HG02798 (cell line): Measurements from ENCODE around the gene MLF2.
"Not testable (repeated sequence)": the region's sequence is repeated elsewhere in the genome, so short reads cannot be mapped to it uniquely, and the experiment has no call there.

ENCODE experiments used
- ATAC-seq: cut with Tn5 transposase; IDR thresholded peaks from one replicate; pipeline ENCODE4 v1.9.1; 2021; ENCODE audit warnings: mild to moderate bottlenecking; ENCODE audit not compliant: unreplicated experiment, poor library complexity

MLF2 gene

GRCh38 chr12:6766651-6767349 lies 13.9 kb upstream of the MLF2 start:
- ATAC-seq: peak; percentile 67

GRCh38 chr12:6765634-6766581 lies 13.0 kb upstream of the MLF2 start, which contains the start of gene PTMS:
PTMS (plus strand) TSS chr12:6766363; CDS start chr12:6766706, 343 bp downstream.
- ATAC-seq: peak; percentile 26

GRCh38 chr12:6765048-6765633 lies 12.2 kb upstream of the MLF2 start:
- no peak for ATAC-seq

GRCh38 chr12:6764011-6764828 lies 11.3 kb upstream of the MLF2 start:
- peak; percentile 85 for ATAC-seq

- no peak for ATAC-seq
These were observed 10.4 kb upstream of the MLF2 start for GRCh38 chr12:6763380-6763779.

- ATAC-seq: no peak
These were observed 6.8 kb upstream of the MLF2 start for GRCh38 chr12:6759741-6760140.

GRCh38 chr12:6758506-6759095 lies 5.7 kb upstream of the MLF2 start:
- no peak for ATAC-seq

GRCh38 chr12:6757028-6757690 lies 4.2 kb upstream of the MLF2 start:
- no peak for ATAC-seq

- ATAC-seq: no peak
These were observed 1.5 kb upstream of the MLF2 start for GRCh38 chr12:6754411-6754810.

GRCh38 chr12:6753772-6754356 lies 923 bp upstream of the MLF2 start:
- ATAC-seq: no peak

- ATAC-seq: no peak
These were observed 597 bp downstream of the MLF2 start for GRCh38 chr12:6752167-6752920.

GRCh38 chr12:6751767-6752166 lies 1.2 kb downstream of the MLF2 start:
- ATAC-seq: no peak

- no peak for ATAC-seq
These were observed 2.4 kb downstream of the MLF2 start for GRCh38 chr12:6750506-6750905.

GRCh38 chr12:6748761-6749160 lies 4.2 kb downstream of the MLF2 start:
- no peak for ATAC-seq

- no peak for ATAC-seq
These were observed 5.7 kb downstream of the MLF2 start for GRCh38 chr12:6747216-6747615.

- ATAC-seq: no peak
These were observed 7.0 kb downstream of the MLF2 start for GRCh38 chr12:6745741-6746525.

- not testable (repeated sequence) for ATAC-seq
These were observed 9.6 kb downstream of the MLF2 start for GRCh38 chr12:6743300-6743699.
